Heart right ventricle (tissue), 16 donors: Measurements from ENCODE around the gene F12. TPM values are rescaled to one million over a fixed set of nuclear protein-coding genes. Genes with fewer than 3 reads are reported as not detected.
A peak's percentile ranks its signal among the peaks of the same experiment; 100 is the strongest.

Experiments used
- ATAC-seq, 8 donors: fragments of 200-7000 bp; cut with Tn5 transposase; one replicate each; pipeline ENCODE4 v1.9.1; 2020; ENCODE audit warnings: mild to moderate bottlenecking in 8 of 8, moderate library complexity in 8 of 8, moderate number of reproducible peaks in 1 of 8
- DNase-seq, 2 donors: peaks; one replicate each; pipeline ENCODE4 v3.0.0-alpha.2; 2020
- H3K27ac ChIP-seq, 10 donors: fragments of 200-600 bp; sonication (generic) in 2 of 10; one replicate each; pipeline versions ENCODE4 v1.5.0 to v1.8.0; 2020 to 2022; ENCODE audit warnings: mild to moderate bottlenecking in 3 of 10
- H3K27me3 ChIP-seq, 7 donors: fragments of 200-600 bp; one replicate each; pipeline ENCODE4 v1.8.0; 2021 to 2022; ENCODE audit warnings: mild to moderate bottlenecking in 2 of 7
- H3K36me3 ChIP-seq, 9 donors: fragments of 200-600 bp; sonication (generic) in 1 of 9; one replicate each; pipeline versions ENCODE4 v1.5.0 to v1.8.0; 2020 to 2022; ENCODE audit warnings: mild to moderate bottlenecking in 2 of 9
- H3K4me1 ChIP-seq, 9 donors: fragments of 200-600 bp; sonication (generic) in 1 of 9; one replicate each; pipeline versions ENCODE4 v1.5.0 to v1.8.0; 2020 to 2022; ENCODE audit warnings: mild to moderate bottlenecking in 4 of 9
- H3K4me3 ChIP-seq, 10 donors: fragments of 200-600 bp; sonication (generic) in 2 of 10; one replicate each; pipeline versions ENCODE4 v1.5.0 to v1.8.0; 2020 to 2022; ENCODE audit warnings: mild to moderate bottlenecking in 7 of 10, moderate library complexity in 2 of 10
- H3K9me3 ChIP-seq, 11 donors: fragments of 200-600 bp in 10 of 11; sonication (generic) in 2 of 11; one replicate each; pipeline versions ENCODE4 v1.5.0 to v1.8.0; 2013 to 2022; ENCODE audit warnings: mild to moderate bottlenecking in 2 of 11, control low read depth in 1 of 11, moderate library complexity in 1 of 11
- WGBS, 2 donors: extraction: QIAGEN DNeasy Blood & Tissue Kit; methylation state at CpG; one replicate each; pipeline ENCODE4 v1.1.7; 2013; ENCODE audit warnings: inconsistent platforms in 1 of 2; 5-methylcytosine and 5-hydroxymethylcytosine counted together
- intact Hi-C, 10 donors: fragments of 100-400 bp; cut with DNase I; formaldehyde crosslinking; loops; one replicate each; pipeline versions ENCODE4 v1.11.1 to v1.14.2; 2022
- polyA plus RNA-seq, 2 donors: library from polyadenylated mRNA; stranded (reverse); fragments of 200-250 nt; gene quantifications; one replicate each; pipeline ENCODE4 v1.2.3, GENCODE V29; 2013
- total RNA-seq, 10 donors: library from RNA; stranded (reverse); fragmentation: NEBNext Ultra II Directional in 3 of 10; extraction: Animal tissue kit (Norgen Biotek cat#: 25700) in 3 of 10; gene quantifications; one replicate each; pipeline versions ENCODE4 v1.2.1 to v1.2.4, GENCODE V29; 2021 to 2023
- TF ChIP-seq, protein P1 (sequence below), 9 donors: fragments of 200-600 bp; sonication (generic) in 2 of 9; IDR thresholded peaks; one replicate each; pipeline versions ENCODE4 v1.5.0 to v1.8.0; 2021 to 2022; ENCODE audit warnings: antibody characterized with exemption in 9 of 9, mild to moderate bottlenecking in 5 of 9, moderate library complexity in 1 of 9
- donor health status: Arrhythmogenic right ventricular cardiomyopathy.
- donor health status: ischemic (EF 13 %, LVEDD 7.1; RV severe dilation, severe dysfunction).
- donor health status: healthy with polysubstance abuse.
- donor health status: DM: no; HTN: yes; CAD: no.
- donor health status: DM: no; HTN: no; CAD: no.
- donor health status: ischemic (EF 25% LVEDD 6.9; RV normal size, moderate dysfunction).
- donor health status: ischemic (EF 25% LVEDD 5.7; RV mildly dilated, moderate dysfunction).
- donor health status: healthy.
- donor health status: DM: yes; HTN: yes; CAD: no.
- donor health status: Ischemic cardiomyopathy.
- donor health status: ischemic (EF 35%, LVEDD 5.7; RV mildly dilated, moderate dysfunction).
- donor health status: nonischemic (EF 11% LVEDD 7.7; RV severe dilation, severe dysfunction).
- donor health status: DM: yes; HTN: yes; CAD: no.
- donor health status: PGD.
- donor health status: ischemic (EF 29% LVEDD 5.4; RV normal size, mild dysfunction).
- donor health status: nonischemic (EF 23%, LVEDD 6.1; RV moderate dilation, normal function).

Gene F12
- total and polyA plus RNA-seq, 12 donors = 0.25 to 0.37 (median 0.28) TPM; not detected in 9

GRCh38 chr5:177393206-177393765 is 16.1 kb downstream of the F12 start:
- Histone ChIP-seq H3K27ac (no peak overlapping the region), H3K36me3 (no peaks in the 10 kb centered on the region), H3K4me3 (no peak overlapping the region), H3K4me1 (peaks cover 0 to 30% (median 0%) of the 10 kb centered on the region in 9 donors), H3K9me3 (no peaks in the 10 kb centered on the region), H3K27me3 (peaks cover 0 to 52% (median 36%) of the 10 kb centered on the region in 7 donors)
- TF ChIP-seq, protein P1, sequence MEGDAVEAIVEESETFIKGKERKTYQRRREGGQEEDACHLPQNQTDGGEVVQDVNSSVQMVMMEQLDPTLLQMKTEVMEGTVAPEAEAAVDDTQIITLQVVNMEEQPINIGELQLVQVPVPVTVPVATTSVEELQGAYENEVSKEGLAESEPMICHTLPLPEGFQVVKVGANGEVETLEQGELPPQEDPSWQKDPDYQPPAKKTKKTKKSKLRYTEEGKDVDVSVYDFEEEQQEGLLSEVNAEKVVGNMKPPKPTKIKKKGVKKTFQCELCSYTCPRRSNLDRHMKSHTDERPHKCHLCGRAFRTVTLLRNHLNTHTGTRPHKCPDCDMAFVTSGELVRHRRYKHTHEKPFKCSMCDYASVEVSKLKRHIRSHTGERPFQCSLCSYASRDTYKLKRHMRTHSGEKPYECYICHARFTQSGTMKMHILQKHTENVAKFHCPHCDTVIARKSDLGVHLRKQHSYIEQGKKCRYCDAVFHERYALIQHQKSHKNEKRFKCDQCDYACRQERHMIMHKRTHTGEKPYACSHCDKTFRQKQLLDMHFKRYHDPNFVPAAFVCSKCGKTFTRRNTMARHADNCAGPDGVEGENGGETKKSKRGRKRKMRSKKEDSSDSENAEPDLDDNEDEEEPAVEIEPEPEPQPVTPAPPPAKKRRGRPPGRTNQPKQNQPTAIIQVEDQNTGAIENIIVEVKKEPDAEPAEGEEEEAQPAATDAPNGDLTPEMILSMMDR (IDR thresholded peaks at IDR 0.05) = no peak
- ATAC-seq = no peak
- 75 to 93% methylated on average over 1 of the region's 1 CpG for WGBS, 2 donors
- intact Hi-C loops = loop anchor here in 4 of 10 donors (5.0 kb wide), 3 partner anchors 59 to 109 kb away; no protein-coding TSS in a partner anchor
- DNase-seq = no peak

GRCh38 chr5:177392765-177393164 is 16.6 kb downstream of the F12 start:
- DNase-seq = no peak
- H3K27me3 ChIP-seq = peaks cover 0 to 49% (median 31%) of the 10 kb centered on the region in 7 donors
- TF ChIP-seq, protein P1 (IDR thresholded peaks at IDR 0.05) = no peak
- WGBS, 2 donors = 86 to 90% methylated on average over 5 of the region's 5 CpGs
- intact Hi-C loops = loop anchor here in 4 of 10 donors (5.0 kb wide), 3 partner anchors 60 to 110 kb away; no protein-coding TSS in a partner anchor
- H3K4me3 ChIP-seq = no peak overlapping the region
- H3K9me3 ChIP-seq = no peaks in the 10 kb centered on the region
- ATAC-seq = no peak
- H3K4me1 ChIP-seq = peaks cover 0 to 30% (median 0%) of the 10 kb centered on the region in 9 donors
- no peak overlapping the region for H3K27ac ChIP-seq
- H3K36me3 ChIP-seq = no peaks in the 10 kb centered on the region

DNA sequence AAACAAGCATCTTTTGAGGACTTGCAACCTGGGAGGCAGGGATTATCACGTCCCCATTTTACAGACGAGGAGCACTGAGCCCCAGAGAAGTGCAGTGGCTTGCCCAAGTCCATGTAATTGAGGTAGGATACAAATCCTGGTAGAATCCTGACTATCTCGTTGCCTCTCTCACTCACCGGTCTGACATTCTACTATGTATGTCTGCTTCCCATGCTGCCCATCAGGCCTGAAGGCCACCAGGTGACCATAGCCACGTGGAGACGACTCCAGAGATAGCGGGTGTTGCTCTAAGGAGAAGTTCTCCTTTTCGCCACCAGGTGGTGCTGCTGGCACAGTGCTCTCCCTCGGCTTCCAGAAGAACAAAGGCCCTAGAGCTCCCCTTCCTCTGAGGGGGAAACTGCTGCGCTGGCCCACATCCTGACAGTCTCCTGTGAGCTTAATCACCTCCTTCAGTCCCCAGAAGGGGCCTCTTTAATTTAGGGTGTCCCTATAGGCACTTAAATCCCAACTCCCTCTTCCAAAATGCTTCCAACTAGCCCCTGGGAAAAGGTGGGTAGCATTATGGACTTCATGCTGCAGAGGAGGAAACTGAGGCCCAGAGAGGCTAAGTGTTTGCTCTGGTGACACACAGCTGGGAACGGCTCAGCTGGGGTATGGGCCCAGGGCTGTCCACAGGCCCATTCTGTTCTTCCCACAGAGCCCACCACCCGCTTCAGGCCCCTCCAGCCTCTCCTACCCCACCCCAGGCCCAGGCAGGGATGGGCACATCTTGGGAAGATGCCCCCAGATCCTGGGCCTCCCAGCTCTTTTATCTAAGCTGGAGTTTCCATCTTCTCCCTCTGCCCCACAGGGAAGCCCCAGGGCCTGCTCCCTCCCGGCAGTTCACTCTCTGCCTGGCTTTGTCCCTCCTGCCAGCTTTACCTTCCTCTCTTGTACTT is 18.7 kb downstream of the F12 start:
- 24 to 31% methylated on average over 13 of the region's 13 CpGs for WGBS, 2 donors

More for the DNA sequence above, 18.7 kb downstream of the F12 start:
- peak overlapping the region in 1 of 10 donors; percentile 61 for H3K27ac ChIP-seq
- TF ChIP-seq, protein P1 (IDR thresholded peaks at IDR 0.05) = peak; percentile 91 to 99 (median 99)
- ATAC-seq = peak; percentile 75 to 94 (median 86)
- peaks cover 0 to 40% (median 11%) of the 10 kb centered on the region in 7 donors for H3K27me3 ChIP-seq
- peak; percentile 69 to 82 for DNase-seq
- peaks cover 0 to 30% (median 0%) of the 10 kb centered on the region in 9 donors for H3K4me1 ChIP-seq
- no peak overlapping the region for H3K4me3 ChIP-seq
- H3K9me3 ChIP-seq = no peaks in the 10 kb centered on the region
- no peaks in the 10 kb centered on the region for H3K36me3 ChIP-seq
- intact Hi-C loops = loop anchor here (1.0 to 5.0 kb wide), 9 partner anchors 62 to 112 kb away; no protein-coding TSS in a partner anchor
